Stimulated activated CD4-positive, alpha-beta T cell treated with anti-CD3 and anti-CD28 coated beads, Interleukin-4, amount 100 ng/mL, for 4 hours (primary cell): ENCODE data around the gene WDR76.
"Not testable (repeated sequence)": the region's sequence is repeated elsewhere in the genome, so short reads cannot be mapped to it uniquely, and the experiment has no call there.

ENCODE experiments used
- DNase-seq, 2 experiments: peaks; one replicate each; pipeline ENCODE4 v3.0.0-alpha.2; 2020

WDR76 gene

GRCh38 chr15:43826508-43827341 lies at the start of gene WDR76:
Gene WDR76, plus strand, starts transcription at chr15:43827002. Its CDS starts 31 bp downstream, at chr15:43827033.
- DNase-seq = peak; percentile 59 to 70

GRCh38 chr15:43777267-43777914 lies 49.4 kb upstream of the WDR76 start:
- DNase-seq = peak; percentile 74 to 80

GRCh38 chr15:43779016-43779415 lies 47.8 kb upstream of the WDR76 start:
- DNase-seq = no peak

GRCh38 chr15:43789409-43789808 lies 37.4 kb upstream of the WDR76 start:
- no peak for DNase-seq

- DNase-seq = peak; percentile 100
Observed at GRCh38 chr15:43791993-43792760, 34.6 kb upstream of the WDR76 start, which contains the start of gene SERF2. Gene SERF2, plus strand, starts transcription at chr15:43792320. Its CDS starts 57 bp downstream, at chr15:43792377.

- DNase-seq = peak in 1 of 2 experiments; percentile 32
Observed at GRCh38 chr15:43792761-43793476, 33.9 kb upstream of the WDR76 start.

GRCh38 chr15:43793647-43794046 lies 33.2 kb upstream of the WDR76 start:
- no peak for DNase-seq

- DNase-seq = no peak
Observed at GRCh38 chr15:43794269-43795037, 32.3 kb upstream of the WDR76 start.

GRCh38 chr15:43795197-43795596 lies 31.6 kb upstream of the WDR76 start:
- DNase-seq = no peak

GRCh38 chr15:43795997-43796396 lies 30.8 kb upstream of the WDR76 start:
- DNase-seq = no peak

GRCh38 chr15:43796566-43796965 lies 30.2 kb upstream of the WDR76 start:
- no peak for DNase-seq

GRCh38 chr15:43799209-43799944 lies 27.4 kb upstream of the WDR76 start:
- no peak for DNase-seq

- no peak for DNase-seq
Observed at GRCh38 chr15:43799945-43800285, 26.9 kb upstream of the WDR76 start, which contains the start of gene SERINC4. Gene SERINC4, minus strand, starts transcription at chr15:43800220. Its CDS starts 234 bp downstream, at chr15:43799986.

GRCh38 chr15:43800286-43801141 lies 26.3 kb upstream of the WDR76 start, which contains the start of gene HYPK:
Gene HYPK, plus strand, starts transcription at chr15:43800599. Its CDS starts 24 bp downstream, at chr15:43800623.
- DNase-seq = peak; percentile 87 to 92

GRCh38 chr15:43802676-43803075 lies 24.1 kb upstream of the WDR76 start:
- DNase-seq = not testable (repeated sequence)

GRCh38 chr15:43808435-43808950 lies 18.3 kb upstream of the WDR76 start:
- no peak for DNase-seq

- DNase-seq = no peak
Observed at GRCh38 chr15:43808960-43809678, 17.7 kb upstream of the WDR76 start.

- not testable (repeated sequence) for DNase-seq
Observed at GRCh38 chr15:43815064-43815463, 11.7 kb upstream of the WDR76 start.

- DNase-seq = no peak
Observed at GRCh38 chr15:43821505-43821904, 5.3 kb upstream of the WDR76 start.
